Right ventricle myocardium inferior (tissue), 1 donor: Measurements from ENCODE around the gene MGLL. TPM values are rescaled to one million over a fixed set of nuclear protein-coding genes. Genes with fewer than 3 reads are reported as not detected.

Source experiments
- ATAC-seq: fragments of 200-7000 bp; cut with Tn5 transposase; one replicate; pipeline ENCODE4 v1.9.1; 2020; ENCODE audit warnings: mild to moderate bottlenecking, moderate library complexity
- DNase-seq: peaks from one replicate; pipeline ENCODE4 v3.0.0; 2021; ENCODE audit errors: missing footprints
- intact Hi-C: fragments of 100-400 bp; cut with DNase I; formaldehyde crosslinking; loops from one replicate; pipeline ENCODE4 v1.11.0; 2022
- long read RNA-seq: library from polyadenylated mRNA; unstranded; transcript quantifications from one replicate; pipeline ENCODE4 v2.0.0, GENCODE V29; 2021
- total RNA-seq: library from RNA; stranded (reverse); fragmentation: NEBNext Ultra II Directional; extraction: Animal tissue kit (Norgen Biotek cat#: 25700); gene quantifications from one replicate; pipeline ENCODE4 v1.2.1, GENCODE V29; 2021
- donor health status: DM: no; HTN: yes; CAD: no; lungs with severe emphysema.

Gene MGLL
- 74.1 TPM for total RNA-seq
- long read RNA-seq, full-length matches to known transcripts = 69 of 130 reads
- long read RNA-seq, partial matches to known transcripts = 5 of 130 reads
- long read RNA-seq, other reads (novel, unspliced or antisense) = 56 of 130 reads

- DNase-seq (no peak), ATAC-seq (peak; percentile 44)
- intact Hi-C loops = loop anchor here (2.0 to 5.0 kb wide), 4 partner anchors 35 to 230 kb away; partner anchors contain the start of genes ABTB1 and TPRA1
Measured at GRCh38 chr3:127822041-127822681, at the start of gene MGLL. Gene MGLL, minus strand, starts transcription at chr3:127822515. Its CDS starts 197 bp downstream, at chr3:127822318.

GRCh38 chr3:127870156-127870555 lies 47.8 kb upstream of the MGLL start:
- no peak for ATAC-seq
- no peak for DNase-seq
- intact Hi-C loops = no loop called here

- intact Hi-C loops = no loop called here
- ATAC-seq (no peak), DNase-seq (no peak)
Measured at GRCh38 chr3:127867986-127868385, 45.7 kb upstream of the MGLL start.

- DNase-seq (no peak), ATAC-seq (no peak)
- intact Hi-C loops = no loop called here
Measured at GRCh38 chr3:127867412-127867811, 45.1 kb upstream of the MGLL start.

- DNase-seq = no peak
- no peak for ATAC-seq
- intact Hi-C loops = no loop called here
Measured at GRCh38 chr3:127865941-127866340, 43.6 kb upstream of the MGLL start.

GRCh38 chr3:127860211-127860696 lies 37.9 kb upstream of the MGLL start:
- no peak for ATAC-seq
- intact Hi-C loops = no loop called here
- no peak for DNase-seq

- intact Hi-C loops = loop anchor here (10.0 kb wide), 1 partner anchor 105 kb away; no protein-coding TSS in a partner anchor
- no peak for DNase-seq
- ATAC-seq = no peak
Measured at GRCh38 chr3:127859730-127860129, 37.4 kb upstream of the MGLL start.

- DNase-seq (no peak), ATAC-seq (no peak)
- intact Hi-C loops = loop anchor here (10.0 kb wide), 1 partner anchor 106 kb away; no protein-coding TSS in a partner anchor
Measured at GRCh38 chr3:127858937-127859336, 36.6 kb upstream of the MGLL start.

- ATAC-seq (no peak), DNase-seq (no peak)
- intact Hi-C loops = loop anchor here (10.0 kb wide), 1 partner anchor 106 kb away; no protein-coding TSS in a partner anchor
Measured at GRCh38 chr3:127858521-127858920, 36.2 kb upstream of the MGLL start.

GRCh38 chr3:127857333-127857732 lies 35.0 kb upstream of the MGLL start:
- intact Hi-C loops = loop anchor here (10.0 kb wide), 1 partner anchor 107 kb away; no protein-coding TSS in a partner anchor
- DNase-seq (no peak), ATAC-seq (no peak)

GRCh38 chr3:127856801-127857200 lies 34.5 kb upstream of the MGLL start:
- intact Hi-C loops = loop anchor here (10.0 kb wide), 1 partner anchor 108 kb away; no protein-coding TSS in a partner anchor
- no peak for DNase-seq
- no peak for ATAC-seq

- ATAC-seq (no peak), DNase-seq (no peak)
- intact Hi-C loops = loop anchor here (10.0 kb wide), 1 partner anchor 110 kb away; no protein-coding TSS in a partner anchor
Measured at GRCh38 chr3:127855246-127855645, 32.9 kb upstream of the MGLL start.

- intact Hi-C loops = loop anchor here (10.0 kb wide), 1 partner anchor 111 kb away; no protein-coding TSS in a partner anchor
- no peak for ATAC-seq
- no peak for DNase-seq
Measured at GRCh38 chr3:127853681-127854080, 31.4 kb upstream of the MGLL start.

- ATAC-seq (no peak), DNase-seq (no peak)
- intact Hi-C loops = loop anchor here (10.0 kb wide), 1 partner anchor 113 kb away; no protein-coding TSS in a partner anchor
Measured at GRCh38 chr3:127851899-127852298, 29.6 kb upstream of the MGLL start.

GRCh38 chr3:127849368-127849767 lies 27.1 kb upstream of the MGLL start:
- intact Hi-C loops = no loop called here
- ATAC-seq (no peak), DNase-seq (no peak)

- DNase-seq (no peak), ATAC-seq (peak; percentile 48)
- intact Hi-C loops = no loop called here
Measured at GRCh38 chr3:127848131-127849129, 26.1 kb upstream of the MGLL start.

- no peak for ATAC-seq
Measured at GRCh38 chr3:127847236-127847720, 25.0 kb upstream of the MGLL start.

GRCh38 chr3:127846576-127846975 lies 24.3 kb upstream of the MGLL start:
- intact Hi-C loops = no loop called here
- ATAC-seq (no peak), DNase-seq (no peak)

More at GRCh38 chr3:127847236-127847720, 25.0 kb upstream of the MGLL start:
- no peak for DNase-seq
- intact Hi-C loops = no loop called here
